Measurements from ENCODE around the gene KRTAP10-12.
"Not testable (repeated sequence)": the region's sequence is repeated elsewhere in the genome, so short reads cannot be mapped to it uniquely, and the experiment has no call there.

Gene KRTAP10-12, protein sequence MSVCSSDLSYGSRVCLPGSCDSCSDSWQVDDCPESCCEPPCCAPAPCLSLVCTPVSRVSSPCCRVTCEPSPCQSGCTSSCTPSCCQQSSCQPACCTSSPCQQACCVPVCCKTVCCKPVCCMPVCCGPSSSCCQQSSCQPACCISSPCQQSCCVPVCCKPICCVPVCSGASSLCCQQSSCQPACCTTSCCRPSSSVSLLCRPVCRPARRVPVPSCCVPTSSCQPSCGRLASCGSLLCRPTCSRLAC

DNA sequence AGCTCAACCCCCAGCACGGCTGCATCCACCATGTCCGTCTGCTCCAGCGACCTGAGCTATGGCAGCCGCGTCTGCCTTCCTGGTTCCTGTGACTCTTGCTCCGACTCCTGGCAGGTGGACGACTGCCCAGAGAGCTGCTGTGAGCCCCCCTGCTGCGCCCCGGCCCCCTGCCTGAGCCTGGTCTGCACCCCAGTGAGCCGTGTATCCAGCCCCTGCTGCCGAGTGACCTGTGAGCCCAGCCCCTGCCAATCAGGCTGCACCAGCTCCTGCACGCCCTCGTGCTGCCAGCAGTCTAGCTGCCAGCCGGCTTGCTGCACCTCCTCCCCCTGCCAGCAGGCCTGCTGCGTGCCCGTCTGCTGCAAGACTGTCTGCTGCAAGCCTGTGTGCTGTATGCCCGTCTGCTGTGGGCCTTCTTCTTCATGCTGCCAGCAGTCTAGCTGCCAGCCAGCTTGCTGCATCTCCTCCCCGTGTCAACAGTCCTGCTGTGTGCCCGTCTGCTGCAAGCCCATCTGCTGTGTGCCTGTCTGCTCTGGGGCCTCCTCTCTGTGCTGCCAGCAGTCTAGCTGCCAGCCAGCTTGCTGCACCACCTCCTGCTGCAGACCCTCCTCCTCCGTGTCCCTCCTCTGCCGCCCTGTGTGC lies at the start of gene KRTAP10-12:
TSS of gene KRTAP10-12 (plus strand) at position 1 of the 639 bp plus-strand sequence. CDS start at position 31, 30 bp downstream.
- not testable (repeated sequence) for DNase-seq

DNA sequence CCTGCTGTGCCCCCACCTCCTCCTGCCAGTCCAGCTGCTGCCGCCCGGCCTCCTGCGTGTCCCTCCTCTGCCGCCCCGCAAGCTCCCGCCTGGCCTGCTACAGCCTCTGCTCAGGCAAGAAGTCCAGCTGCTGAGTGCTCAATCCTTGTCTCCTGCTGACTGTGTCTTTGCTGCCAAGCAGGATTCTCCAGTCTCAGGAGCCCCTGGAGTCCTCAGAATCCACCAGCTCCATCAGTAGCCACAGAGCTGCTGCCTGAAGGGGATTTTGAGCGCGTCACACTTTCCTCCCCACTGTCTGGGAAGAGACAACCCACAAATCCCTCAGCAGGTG lies 49.8 kb upstream of the KRTAP10-12 start:
- no peak for DNase-seq

DNA sequence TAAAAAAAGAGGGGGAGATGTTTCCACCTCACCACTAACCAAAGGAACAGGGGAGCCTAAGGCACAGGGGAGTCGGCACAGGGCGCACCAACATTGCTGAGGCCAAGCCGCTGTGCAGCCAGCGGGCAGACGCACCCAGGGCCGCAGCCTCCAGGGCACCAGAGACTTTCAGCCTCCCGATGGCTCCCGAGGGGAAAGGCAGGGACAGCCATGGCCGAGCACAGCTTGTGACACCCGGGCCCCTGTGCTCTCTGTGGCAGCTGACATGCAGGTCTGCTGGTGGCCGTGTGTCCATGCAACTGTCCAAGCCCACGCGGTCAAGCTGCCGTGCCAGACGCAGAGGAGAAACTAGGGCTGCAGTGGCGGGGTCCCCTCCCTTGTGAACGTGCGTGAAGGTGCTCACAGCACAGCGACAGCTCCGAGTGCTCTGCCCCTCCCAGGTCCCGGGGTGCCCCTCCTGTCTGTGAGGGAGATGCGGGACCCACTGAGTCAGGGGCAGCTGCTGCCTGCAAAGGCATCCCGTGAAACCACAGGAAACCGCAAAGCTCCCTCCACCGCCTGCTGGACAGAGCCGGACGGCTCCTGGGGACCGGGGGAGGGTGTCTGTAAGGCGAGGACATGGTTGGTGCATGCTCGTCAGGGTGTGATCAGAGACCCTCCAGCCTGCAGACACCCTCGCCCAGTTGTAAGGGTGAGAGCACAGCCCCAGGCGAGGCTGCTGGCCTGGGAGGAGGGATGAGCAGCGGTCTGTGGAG lies 48.2 kb upstream of the KRTAP10-12 start:
- no peak for DNase-seq

DNA sequence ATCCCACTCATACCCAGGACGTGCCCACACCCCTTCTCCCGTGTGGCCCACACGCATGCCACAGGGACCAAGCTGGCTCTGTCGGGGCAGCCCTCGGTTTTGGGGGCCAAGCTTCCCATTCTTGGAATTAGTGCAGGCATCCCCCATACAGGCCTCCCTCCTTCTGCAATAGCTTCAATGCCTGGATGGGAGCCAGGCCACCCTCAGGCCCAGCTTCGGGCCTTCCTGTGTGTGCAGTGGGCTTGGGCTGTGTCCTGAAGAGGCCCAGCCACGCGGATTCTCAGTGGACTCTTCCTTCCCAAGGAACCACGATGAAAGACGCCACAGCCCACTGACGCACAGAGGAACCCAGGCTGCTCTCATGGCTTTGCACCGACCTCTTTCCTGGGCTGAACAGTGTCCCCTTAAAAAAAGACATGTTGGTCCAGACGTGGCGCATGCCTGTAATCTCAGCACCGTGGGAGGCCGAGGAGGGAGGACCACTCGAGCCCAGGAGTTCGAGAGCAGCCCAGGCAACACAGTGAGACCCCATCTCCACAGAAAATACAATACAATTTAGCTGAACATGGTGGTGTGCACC lies 47.4 kb upstream of the KRTAP10-12 start:
- DNase-seq, result no peak

DNA sequence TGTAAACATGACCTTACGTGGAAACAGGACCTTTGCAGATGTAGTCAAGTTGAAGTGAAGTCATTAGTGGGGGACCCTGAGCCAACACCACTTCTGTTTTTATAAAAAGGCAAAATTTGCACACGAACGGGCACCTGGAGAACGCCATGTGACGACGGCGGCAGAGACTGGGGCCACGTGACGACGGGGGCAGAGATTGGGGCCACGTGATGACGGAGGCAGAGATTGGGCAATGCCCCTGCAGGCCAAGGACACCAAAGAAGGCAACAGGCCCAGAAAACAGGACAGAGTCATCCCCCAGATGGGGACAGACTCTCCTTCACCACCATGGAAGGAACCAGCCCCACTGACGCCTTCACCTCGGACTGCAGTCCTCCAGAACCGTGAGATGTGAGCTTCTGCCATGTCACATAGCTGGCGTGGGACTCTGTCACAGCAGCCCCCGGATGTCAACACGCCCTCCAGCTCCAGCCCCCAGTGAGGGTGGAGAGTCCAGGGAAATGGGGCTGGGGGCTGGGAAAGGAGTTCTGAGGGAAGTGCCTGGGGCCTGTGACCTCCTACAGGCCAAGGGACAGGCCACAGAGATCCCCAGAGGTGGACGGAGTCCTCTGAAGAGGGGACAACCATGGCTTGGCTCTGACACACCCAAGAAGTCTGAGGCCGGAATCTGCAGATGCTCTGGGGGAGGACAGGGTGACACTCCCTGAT lies 46.6 kb upstream of the KRTAP10-12 start:
- DNase-seq, result no peak

DNA sequence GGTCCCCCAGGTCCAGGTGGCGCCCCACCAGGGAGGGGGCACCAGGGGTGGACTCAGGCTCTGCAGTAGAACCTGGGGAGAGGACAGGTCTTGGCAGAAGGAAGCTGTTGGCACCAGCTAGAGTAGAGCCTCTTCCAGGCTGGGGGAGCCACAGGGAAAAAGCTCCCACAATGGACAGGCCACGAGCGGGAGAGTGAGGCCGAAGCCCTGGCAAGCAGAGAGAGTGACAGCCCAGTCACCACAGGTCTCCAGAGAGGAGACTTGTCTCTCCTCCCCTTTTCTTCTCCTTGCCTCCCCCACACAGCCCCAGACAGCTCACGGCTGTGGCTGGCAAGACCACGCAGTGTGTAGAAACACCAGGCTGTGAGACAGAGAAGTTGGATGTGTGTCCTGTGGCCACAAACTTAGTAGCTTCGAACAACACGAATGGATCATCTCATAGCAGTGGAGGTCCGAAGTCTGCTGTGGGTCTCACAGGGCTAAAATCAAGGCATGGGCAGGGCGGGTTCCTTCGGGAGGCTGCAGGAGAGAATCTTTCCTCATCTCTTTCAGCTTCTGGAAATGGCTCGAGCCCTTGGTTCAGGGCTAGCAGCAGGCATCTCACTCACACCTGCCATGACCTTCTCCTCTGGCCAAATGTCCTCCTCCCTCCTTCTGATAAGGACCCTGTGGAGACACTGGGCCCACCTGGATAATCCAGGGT lies 45.8 kb upstream of the KRTAP10-12 start:
- DNase-seq, result no peak

DNA sequence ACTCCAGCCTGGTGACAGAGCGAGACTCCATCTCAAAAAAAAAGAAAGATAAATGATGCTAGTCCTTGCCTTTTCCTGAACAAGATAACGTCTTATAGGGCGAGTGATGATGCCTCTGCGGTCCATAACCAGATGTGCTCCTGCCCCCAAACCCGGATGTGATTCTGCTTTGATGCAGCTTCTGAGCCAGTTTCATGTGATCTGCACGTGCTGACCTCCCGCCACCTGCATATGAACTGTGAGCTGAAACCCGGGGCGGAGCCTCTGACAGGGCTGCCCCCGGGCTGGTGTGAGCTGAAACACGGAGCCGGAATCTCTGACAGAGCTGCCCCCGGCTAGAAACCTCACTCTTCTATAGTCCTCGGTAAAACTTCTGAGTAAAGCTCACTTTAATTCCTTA lies 43.8 kb upstream of the KRTAP10-12 start:
- DNase-seq, result no peak

DNA sequence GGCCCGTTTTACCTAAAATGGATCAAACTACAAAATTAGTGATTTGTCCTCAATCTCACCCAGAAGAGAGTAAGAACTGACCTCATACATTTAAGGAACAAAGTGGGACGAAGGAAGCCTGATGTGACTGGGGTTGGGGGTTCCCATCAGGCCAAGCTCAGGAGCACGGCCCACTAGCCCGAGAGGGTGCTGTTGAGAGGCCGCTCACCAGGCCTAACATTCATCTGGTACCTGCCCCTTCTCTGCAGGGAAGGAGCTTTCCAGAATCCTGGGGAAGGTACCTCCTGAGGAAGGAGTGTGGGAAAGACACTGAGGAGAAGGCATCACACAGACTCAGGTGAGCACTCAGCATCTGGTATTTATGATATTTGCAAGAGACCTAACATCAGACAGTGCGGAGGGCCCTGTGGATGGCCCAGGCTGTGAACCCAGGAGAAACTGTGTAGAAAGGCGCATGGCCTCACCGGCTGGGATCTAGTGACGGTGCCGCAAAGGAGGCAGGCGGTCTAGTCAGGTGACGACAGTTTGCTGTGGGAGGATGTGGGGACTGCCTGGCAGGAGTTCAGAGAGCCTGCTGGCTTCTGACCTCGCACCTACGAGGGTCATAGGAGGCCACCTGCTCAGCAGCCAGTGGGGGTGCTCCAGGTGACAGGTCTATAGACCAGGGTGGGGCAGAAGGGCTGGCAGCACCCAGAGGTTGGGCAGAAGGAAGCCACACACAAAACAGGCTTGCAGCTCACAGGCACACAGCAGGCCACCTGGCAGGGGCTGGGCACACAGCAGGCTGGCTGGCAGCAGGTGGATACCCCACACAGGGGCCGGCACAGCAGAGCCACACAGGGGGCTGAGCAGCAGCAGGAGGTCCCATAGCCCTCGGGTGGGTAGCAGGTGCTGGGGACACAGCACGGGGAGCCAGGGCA lies 43.1 kb upstream of the KRTAP10-12 start:
- no peak for DNase-seq

DNA sequence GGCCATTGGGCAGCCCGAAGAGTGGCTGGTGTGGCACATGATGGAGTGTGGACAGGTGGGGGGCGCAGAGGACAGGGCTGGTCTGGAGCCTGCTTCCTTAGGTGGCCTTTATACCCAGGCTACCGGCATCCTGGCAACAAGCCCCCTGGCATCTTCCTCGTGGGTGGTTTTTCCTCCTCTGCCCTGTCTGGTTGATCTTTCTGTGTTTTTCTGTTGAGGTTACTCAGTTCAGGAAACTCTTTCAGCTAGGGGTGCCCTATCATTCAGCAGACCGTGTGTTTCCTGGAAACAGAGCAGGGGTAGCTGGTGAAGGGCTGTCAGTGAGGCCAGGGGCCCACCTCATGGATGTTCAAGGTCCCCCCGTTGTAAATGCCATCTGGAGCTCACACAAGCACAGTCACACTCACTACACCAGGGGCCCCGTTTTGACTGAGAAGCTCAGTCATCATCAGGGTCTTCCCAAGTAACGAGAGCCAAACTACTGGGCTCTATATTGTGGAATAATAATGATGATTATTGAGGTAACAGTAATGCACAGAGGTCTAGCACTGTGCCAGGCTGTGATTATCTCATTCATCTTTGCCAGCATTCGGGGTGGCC lies 42.3 kb upstream of the KRTAP10-12 start, which contains the start of gene KRTAP12-4:
TSS of gene KRTAP12-4 (minus strand) at position 84 of the 600 bp plus-strand sequence. CDS start at position 39, 45 bp downstream.
- no peak for DNase-seq

DNA sequence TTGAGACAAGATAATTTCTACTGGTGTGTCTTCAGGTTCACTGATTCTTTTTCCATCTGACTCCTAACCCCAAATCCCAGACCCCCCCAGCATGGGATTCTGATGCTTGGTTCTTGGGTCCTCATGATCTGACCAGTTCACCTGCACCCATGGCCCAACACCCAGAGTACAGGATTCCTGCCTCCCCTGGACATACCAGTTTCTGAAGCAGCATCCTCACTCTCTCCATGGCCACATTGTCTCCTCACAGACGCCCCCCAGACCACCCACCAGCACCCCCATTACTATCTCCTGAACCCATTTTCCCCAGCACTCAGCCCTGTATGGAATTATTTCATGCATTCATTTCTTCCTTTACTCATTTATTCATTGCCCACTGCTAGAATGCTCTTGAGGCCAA lies 40.1 kb upstream of the KRTAP10-12 start:
- DNase-seq, result no peak

DNA sequence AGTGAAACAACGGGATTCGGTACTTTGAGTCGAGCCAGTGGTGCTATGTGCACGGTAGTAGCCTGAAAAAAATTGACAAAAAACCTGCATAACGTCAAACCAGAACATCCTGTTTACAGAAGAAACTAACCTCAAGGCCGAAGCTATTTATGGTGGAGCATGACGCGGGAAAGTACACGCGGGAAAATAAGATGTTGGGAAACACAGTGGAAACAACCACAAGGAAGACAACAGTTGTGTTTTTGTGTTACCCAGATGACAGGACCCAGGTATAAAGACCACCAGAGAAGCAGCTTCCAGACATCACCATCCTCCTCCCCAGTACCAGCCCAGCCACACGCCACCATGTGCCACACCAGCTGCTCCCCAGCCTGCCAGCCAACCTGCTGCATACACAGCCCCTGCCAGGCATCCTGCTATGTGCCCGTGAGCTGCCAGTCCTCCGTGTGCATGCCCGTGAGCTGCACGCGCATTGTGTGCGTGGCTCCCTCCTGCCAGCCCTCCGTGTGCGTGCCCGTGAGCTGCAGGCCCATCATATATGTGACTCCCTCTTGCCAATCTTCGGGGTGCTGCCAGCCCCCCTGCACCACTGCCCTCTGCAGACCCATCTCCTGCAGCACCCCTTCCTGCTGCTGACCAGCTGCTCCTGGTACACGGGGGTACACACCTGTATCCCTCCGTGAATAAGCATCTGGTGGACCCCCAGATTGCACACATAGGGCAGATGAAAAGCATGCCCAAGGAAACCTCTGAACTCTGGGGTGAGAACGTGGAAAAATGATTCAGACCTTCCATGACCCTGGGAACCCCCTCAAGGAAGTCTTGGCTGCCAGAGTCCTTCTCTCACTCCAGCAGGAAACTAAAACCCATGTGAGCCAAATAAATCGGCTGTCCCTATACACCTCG lies 39.1 kb upstream of the KRTAP10-12 start, which contains the start of gene KRTAP12-3:
TSS of gene KRTAP12-3 (plus strand) at position 298 of the 906 bp plus-strand sequence. CDS start at position 346, 48 bp downstream.
- DNase-seq, result no peak

DNA sequence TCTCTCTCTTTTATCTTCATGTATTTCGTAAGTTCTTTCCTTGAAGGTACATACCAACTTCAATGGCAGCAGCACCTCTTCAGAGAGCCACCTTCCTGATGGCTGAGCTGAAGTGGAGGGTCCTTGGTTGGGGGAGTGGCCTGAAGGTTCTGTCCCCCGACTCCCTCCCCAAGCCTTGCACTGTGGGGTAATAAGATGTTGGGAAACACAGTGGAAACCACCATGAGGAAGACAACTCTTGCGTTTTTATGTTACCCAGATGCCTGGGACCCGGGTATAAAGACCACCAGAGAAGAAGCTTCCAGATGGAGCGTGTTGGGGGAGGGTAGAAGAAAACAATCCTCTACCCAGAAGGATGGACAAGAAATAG lies 38.4 kb upstream of the KRTAP10-12 start:
- DNase-seq, result no peak

DNA sequence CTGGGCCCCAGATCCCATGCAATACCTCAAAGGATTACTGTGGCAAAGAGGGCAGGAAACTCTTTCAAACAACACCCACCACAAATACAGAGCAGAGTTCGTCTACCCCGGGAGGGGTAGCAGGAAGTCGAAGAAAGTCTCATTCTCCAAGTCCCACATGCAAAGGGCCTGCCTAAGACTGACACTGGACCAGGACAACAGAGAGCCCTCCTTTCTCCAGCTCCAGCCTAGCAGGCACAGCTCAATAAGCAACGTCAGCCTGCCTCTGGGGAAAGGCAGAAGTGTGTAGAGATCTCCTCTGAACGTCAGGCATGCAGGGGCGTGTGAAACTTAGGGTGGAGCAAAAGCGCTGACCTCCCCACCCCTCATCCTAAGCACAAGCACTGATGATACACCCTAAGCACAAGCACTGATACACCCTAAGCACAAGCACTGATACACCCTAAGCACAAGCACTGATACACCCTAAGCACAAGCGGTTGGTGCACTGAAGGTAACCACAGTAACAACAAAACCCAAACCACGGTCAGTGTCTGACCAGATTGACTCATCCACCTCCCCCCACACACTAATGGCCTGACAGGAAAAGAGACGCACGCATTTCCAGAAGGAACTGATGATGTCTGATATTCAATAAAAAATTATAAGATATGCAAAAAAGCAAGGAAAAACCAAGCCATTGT lies 37.9 kb upstream of the KRTAP10-12 start:
- DNase-seq, result no peak

DNA sequence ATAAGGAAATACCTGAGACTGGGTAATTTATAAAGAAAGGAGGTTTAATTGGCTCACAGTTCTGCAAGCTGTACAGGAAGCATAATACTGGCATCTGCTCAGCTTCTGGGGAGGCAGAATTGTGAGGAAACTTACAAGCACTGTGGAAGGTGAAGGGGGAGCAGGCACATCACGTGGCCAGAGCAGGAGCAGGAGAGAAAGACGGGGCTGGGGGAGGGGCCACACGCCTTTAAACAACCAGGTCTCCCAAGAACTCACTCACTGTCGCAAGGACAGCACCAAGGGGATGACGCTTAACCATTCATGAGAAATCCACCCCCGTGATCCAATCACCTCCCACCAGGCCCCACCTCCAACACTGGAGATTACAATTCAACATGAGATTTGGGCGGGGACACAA lies 35.4 kb upstream of the KRTAP10-12 start:
- not testable (repeated sequence) for DNase-seq

DNA sequence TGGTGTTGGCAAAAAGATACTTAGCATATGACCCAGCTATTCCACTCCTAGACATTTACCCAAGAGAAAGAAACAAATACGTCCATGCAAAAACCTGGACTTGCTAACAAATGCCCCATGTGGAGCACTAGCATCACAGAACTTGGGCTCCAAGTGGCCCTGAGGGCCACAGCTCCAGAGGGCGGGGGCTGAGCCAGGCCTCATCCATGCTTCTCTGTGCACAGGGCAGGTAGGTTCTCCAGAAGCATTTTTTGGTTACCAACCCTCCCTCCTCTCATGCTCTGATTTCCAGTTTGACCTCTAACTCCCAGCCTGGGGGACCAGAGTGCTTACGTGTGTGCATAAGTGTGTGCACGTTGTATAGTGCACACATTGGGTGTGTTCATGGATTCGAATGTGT lies 32.3 kb upstream of the KRTAP10-12 start:
- no peak for DNase-seq

DNA sequence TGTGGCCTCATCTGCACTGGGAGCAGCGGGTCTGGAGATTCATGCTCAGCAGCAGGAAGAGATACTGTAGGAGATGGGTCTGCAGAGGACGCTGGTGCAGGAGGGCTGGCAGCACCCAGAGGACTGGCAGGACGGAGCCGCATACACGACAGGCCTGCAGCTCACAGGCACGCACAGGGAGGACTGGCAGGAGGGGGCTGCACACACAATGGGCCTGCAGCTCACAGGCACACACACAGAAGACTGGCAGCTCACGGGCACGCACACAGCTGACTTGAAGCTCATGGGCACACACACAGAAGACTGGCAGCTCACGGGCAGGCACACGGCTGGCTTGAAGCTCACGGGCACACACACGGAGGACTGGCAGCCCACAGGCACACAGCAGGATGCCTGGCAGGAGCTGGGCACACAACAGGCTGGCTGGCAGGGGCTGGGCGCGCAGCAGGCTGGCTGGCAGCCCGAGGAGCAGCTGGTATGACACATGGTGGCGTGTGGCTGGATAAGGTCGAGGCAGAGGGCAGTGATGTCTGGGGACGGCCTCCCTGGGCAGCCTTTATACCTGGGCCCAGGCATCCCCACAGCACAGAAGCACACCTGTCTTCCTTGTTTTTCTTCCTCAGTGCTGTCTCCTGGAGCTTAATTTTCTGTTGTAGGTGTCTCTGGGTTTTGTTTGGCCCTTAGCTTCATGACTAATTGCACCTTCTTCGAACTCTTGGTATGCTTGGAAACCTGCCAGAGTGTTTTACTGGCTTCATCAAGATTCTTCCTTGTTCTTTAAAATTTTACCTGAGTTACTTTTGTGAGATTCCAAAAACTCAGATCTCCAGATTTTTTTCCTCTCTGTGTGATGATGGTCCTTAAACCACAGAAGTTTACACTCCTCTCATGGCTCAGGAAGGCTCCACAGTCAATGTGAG lies 30.3 kb upstream of the KRTAP10-12 start, which contains the start of gene KRTAP12-2:
TSS of gene KRTAP12-2 (minus strand) at position 527 of the 920 bp plus-strand sequence. CDS start at position 486, 41 bp downstream.
- peak; percentile 28 for DNase-seq

DNA sequence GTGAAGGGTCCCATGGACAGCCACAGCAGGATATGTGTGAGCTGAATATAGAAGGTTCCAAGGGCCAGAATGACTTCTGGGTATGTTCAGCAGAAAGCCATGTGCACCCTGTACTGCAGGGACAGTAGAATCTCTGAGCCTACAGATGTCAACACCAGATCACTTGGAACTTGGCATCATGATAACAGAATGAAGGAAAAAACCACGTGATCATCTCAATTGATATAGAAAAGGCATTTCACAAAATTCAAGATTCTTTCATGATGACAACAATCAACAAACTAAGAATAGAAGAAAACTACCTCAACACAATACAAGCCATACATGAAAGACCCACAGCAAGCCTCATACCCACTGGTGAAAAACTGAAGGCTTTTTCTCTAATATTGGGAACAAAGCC lies 29.4 kb upstream of the KRTAP10-12 start:
- no peak for DNase-seq

All from NCI-H2029 (cell line).